Smooth muscle cell of the brain vasculature (primary cell): Measurements from ENCODE around the gene CEP152.
"Not testable (repeated sequence)": the region's sequence is repeated elsewhere in the genome, so short reads cannot be mapped to it uniquely, and the experiment has no call there.

Experiments used
- DNase-seq: peaks from one replicate; pipeline ENCODE4 v3.0.0-alpha.2; 2012; ENCODE audit warnings: low read depth, low spot score

CEP152 gene

GRCh38 chr15:48811325-48811958 lies 573 bp upstream of the CEP152 start:
- no peak for DNase-seq

GRCh38 chr15:48806151-48806550 lies 4.7 kb downstream of the CEP152 start:
- DNase-seq: no peak

DNA sequence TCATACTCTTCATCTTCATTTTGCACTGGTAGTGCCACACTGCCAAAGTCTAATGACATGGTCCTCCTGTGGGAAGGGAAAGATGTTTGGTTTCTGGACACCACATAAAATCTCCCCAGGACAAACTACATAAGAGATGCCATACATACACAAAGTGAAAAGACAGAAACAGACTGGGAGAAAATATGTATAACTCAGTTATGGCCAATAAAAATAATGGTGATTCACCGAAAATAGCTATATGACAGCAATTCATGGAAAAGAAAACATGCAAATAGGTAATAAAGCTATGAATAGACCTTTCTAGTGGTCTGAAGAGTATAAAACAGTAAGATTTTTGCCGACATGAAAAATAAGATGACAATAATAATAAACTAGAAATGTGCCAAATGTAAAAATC lies 5.3 kb downstream of the CEP152 start:
- DNase-seq: no peak

GRCh38 chr15:48803877-48804276 lies 7.0 kb downstream of the CEP152 start:
- DNase-seq: no peak

- DNase-seq: no peak
Measured at GRCh38 chr15:48802867-48803266, 8.0 kb downstream of the CEP152 start.

DNA sequence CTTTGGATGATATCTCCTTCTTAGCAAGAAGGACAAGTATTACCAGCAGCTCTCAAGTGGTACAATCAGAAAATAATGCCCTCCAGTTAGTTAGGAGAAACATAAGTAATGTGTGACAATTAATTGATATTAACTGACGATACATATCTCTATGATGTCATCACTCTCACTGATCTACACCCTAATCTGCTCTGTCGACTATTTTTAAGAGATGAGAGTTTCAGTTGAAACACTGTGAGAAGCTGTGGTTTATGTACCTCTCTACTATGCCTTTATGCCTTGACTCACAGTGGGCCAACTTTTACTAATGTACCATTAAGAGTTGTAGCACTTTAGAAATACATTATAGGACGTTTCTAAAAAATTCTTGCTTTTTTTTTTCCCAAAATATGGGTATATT lies 8.6 kb downstream of the CEP152 start:
- no peak for DNase-seq

DNA sequence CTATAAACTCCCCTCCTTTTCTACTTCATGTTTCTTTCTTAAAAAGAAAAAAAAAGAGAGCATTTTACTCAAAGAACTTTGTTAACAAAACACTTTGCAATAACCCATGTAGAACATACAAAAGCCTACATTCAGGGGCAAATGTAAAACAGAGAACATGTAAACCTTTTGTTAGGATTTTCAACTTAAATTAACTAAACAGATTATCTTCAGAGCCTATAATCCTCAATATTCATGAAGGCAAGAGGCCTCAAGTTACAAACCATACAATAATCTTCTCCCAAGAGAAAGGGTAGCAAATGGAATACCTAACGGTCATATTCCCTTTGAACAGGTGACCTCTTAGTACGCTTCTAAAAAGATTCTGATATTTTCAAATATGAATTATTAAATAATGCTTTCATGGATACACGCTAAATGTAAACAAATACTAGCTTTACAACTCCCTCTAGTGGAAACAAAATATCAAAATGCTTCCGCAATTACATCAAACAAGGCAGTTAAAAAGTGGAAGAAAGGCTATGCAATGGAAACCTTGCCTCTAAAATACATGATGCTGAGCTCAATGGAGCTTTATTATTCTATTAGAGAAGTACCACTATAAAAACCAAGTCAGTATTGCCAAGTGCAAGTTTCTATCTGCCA lies 9.9 kb downstream of the CEP152 start:
- DNase-seq: no peak

GRCh38 chr15:48800245-48800644 lies 10.6 kb downstream of the CEP152 start:
- DNase-seq: no peak

DNA sequence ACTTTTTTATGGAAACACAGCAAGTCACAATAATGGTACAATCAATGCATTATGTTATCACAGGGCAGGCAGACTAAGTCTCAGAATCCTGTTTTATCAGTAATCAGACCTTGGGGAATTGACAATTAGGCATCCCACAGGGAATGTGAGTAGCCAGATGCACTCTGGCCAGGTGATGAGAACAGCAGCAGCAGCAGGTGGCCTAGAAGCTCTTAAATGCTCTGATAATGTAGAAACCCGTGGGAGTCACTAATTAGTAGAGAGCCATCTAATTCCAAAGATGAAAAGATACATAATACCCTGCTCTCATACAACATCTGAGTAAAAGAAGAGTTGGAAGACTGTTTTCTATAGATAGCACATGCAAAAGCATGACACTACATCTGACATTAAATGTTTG lies 12.6 kb downstream of the CEP152 start:
- no peak for DNase-seq

GRCh38 chr15:48796930-48797329 lies 13.9 kb downstream of the CEP152 start:
- DNase-seq: no peak

GRCh38 chr15:48796521-48796920 lies 14.3 kb downstream of the CEP152 start:
- no peak for DNase-seq

GRCh38 chr15:48795901-48796300 lies 15.0 kb downstream of the CEP152 start:
- DNase-seq: no peak

- DNase-seq: no peak
Measured at GRCh38 chr15:48794697-48795134, 16.2 kb downstream of the CEP152 start.

DNA sequence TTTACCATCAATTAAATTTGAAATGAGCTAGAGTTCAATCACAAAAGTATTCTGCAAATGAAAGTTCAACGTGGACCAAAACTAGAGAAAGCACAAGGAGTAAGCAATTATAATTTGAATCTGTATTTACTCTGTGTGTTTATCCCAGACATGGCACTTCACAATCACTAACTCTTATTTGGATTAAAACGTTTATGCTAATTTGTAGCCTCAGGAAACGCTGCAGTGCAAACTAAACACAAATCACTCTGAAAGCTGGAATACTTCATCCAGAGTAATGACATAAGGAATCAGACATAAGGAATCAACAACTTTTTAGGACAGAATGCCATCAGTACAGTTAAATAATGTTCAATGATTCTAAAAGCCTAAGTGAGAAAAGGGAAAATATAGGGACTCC lies 18.5 kb downstream of the CEP152 start:
- no peak for DNase-seq

- DNase-seq: not testable (repeated sequence)
Measured at GRCh38 chr15:48790466-48791115, 20.3 kb downstream of the CEP152 start.

GRCh38 chr15:48785712-48786111 lies 25.2 kb downstream of the CEP152 start:
- no peak for DNase-seq

DNA sequence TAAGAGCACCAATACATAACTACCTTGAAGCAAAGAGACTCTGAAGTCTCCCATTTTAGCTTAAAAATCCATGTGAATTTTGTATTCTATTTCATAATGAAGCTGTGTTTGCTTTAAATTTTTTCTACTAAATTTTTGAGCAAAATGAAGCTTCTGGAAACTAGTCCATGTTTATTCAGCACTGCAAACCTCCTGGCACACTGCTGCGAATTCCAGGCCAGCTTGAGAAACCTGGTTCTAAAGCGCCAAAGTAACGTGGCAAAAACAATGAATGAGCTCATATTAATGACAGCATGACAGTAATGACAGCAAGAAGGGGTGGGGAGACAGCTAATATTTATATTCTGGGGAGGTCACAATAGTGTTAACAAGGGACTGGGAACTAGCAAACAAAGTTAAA lies 25.7 kb downstream of the CEP152 start:
- no peak for DNase-seq

- no peak for DNase-seq
Measured at GRCh38 chr15:48784756-48785155, 26.1 kb downstream of the CEP152 start.

DNA sequence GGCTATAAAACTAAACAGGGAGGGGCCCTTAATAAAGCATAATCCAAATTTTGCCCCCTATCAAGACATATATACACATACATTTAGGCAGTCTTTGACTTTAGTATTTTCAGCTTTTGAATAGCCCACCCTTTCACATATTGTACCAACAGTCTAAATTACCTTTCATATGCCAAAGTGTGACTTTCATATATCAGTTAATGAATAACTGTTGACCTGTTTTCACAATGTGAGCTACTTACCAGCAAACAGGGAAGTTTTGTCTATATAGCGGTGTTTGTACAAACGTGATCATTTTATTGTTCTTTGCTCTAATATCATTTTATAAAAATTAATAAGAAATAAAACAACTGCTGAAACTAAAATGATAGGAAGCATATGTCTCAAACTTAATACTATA lies 28.0 kb downstream of the CEP152 start:
- DNase-seq: no peak

DNA sequence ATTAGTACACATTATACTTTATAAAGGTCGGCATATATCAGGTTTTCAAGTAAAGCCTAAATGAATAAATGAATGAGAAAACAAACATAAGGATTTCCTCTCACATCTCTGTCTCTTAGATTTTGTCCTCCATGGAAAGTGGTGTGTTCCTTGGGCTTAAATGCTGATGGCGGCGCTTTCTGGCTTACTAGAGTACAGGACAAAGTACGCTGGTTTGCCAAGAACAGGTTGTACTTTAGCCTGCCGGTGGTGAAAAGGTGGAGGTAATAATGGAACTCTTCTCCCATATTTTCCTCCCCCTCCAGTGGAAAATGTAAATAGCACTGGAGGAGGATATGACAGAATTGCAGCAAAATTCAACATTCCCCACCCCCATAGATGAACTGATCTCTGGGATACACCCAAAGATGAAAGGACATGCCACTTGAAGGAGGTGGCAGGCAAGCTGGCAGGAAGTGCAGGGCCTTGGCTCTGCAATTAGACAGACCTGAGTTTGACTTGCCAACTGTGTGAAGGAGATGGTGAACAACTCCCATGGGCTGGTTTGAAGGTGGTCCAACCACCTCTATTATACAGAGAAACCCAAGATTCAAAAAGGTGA lies 29.3 kb downstream of the CEP152 start:
- no peak for DNase-seq

GRCh38 chr15:48781017-48781416 lies 29.9 kb downstream of the CEP152 start:
- DNase-seq: no peak

- DNase-seq: no peak
Measured at GRCh38 chr15:48778331-48778730, 32.5 kb downstream of the CEP152 start.
